HG03571 (cell line): Measurements from ENCODE around the gene FBXL16.

Experiments
- ATAC-seq: cut with Tn5 transposase; IDR thresholded peaks from one replicate; pipeline ENCODE4 v1.9.1; 2021; ENCODE audit not compliant: unreplicated experiment

FBXL16 gene

GRCh38 chr16:734981-735881 lies 29.6 kb upstream of the FBXL16 start:
- ATAC-seq, result no peak

- ATAC-seq, result no peak
Observed at GRCh38 chr16:734208-734980, 28.8 kb upstream of the FBXL16 start.

- no peak for ATAC-seq
Observed at GRCh38 chr16:733382-734207, 28.0 kb upstream of the FBXL16 start.

- no peak for ATAC-seq
Observed at GRCh38 chr16:732936-733335, 27.3 kb upstream of the FBXL16 start.

GRCh38 chr16:732332-732731 lies 26.7 kb upstream of the FBXL16 start:
- ATAC-seq, result no peak

- ATAC-seq, result no peak
Observed at GRCh38 chr16:730666-731509, 25.3 kb upstream of the FBXL16 start.

GRCh38 chr16:729768-730665 lies 24.4 kb upstream of the FBXL16 start:
- ATAC-seq, result no peak

- ATAC-seq, result no peak
Observed at GRCh38 chr16:728890-729744, 23.5 kb upstream of the FBXL16 start.

- peak; percentile 30 for ATAC-seq
Observed at GRCh38 chr16:728131-728889, 22.7 kb upstream of the FBXL16 start.

GRCh38 chr16:727291-727977 lies 21.8 kb upstream of the FBXL16 start:
- no peak for ATAC-seq

- no peak for ATAC-seq
Observed at GRCh38 chr16:726438-727290, 21.1 kb upstream of the FBXL16 start, which contains the start of the genes CCDC78 and HAGHL. Gene CCDC78, minus strand, starts transcription at chr16:726443. Its CDS starts 76 bp downstream, at chr16:726367. Gene HAGHL, plus strand, starts transcription at chr16:727106. Its CDS starts 404 bp downstream, at chr16:727510.

- ATAC-seq, result no peak
Observed at GRCh38 chr16:726188-726437, 20.5 kb upstream of the FBXL16 start.

- no peak for ATAC-seq
Observed at GRCh38 chr16:725463-726187, 20.0 kb upstream of the FBXL16 start.

- no peak for ATAC-seq
Observed at GRCh38 chr16:725041-725376, 19.4 kb upstream of the FBXL16 start.

- no peak for ATAC-seq
Observed at GRCh38 chr16:724188-725040, 18.8 kb upstream of the FBXL16 start.
